H1 (cell line): ENCODE measurements around the gene GTPBP6. TPM values are rescaled to one million over a fixed set of nuclear protein-coding genes. Genes with fewer than 3 reads are reported as not detected.

Experiments
- CTCF ChIA-PET: fragments of 300-600 bp; sonication (Branson Sonifier 250); formaldehyde crosslinking; loops from one replicate; lab custom pipeline; 2021; ENCODE audit not compliant: partially characterized antibody; lab: Charles Lee
- POLR2A ChIA-PET: fragments of 300-600 bp; sonication (Branson Sonifier 250); formaldehyde crosslinking; loops from one replicate; lab custom pipeline; 2021; ENCODE audit warnings: inconsistent platforms; ENCODE audit not compliant: partially characterized antibody; lab: Charles Lee
- DNase-seq, 2 experiments: peaks; one replicate each; pipeline versions ENCODE4 v3.0.0 to v3.0.0-alpha.2; 2010 to 2022; ENCODE audit warnings: low spot score in 2 of 2, low read depth in 1 of 2, mixed read lengths in 1 of 2
- FAIRE-seq: peaks from 2 replicates; lab custom pipeline; 2011; peaks lifted over from hg19 to GRCh38; lab: Jason Lieb, UNC
- H2AFZ ChIP-seq: 2 replicates; pipeline ENCODE4 v1.8.1; 2012; ENCODE audit warnings: low read length, inconsistent platforms
- H2AK5ac ChIP-seq: 2 replicates; pipeline ENCODE4 v1.6.1; 2013; ENCODE audit warnings: low read depth, low read length
- H2BK120ac ChIP-seq: replicated peaks from 2 replicates; pipeline ENCODE3; 2013; ENCODE audit warnings: low read depth, low read length, inconsistent platforms
- H2BK12ac ChIP-seq: 2 replicates; pipeline ENCODE4 v1.6.1; 2013; ENCODE audit warnings: low read depth, low read length
- H2BK15ac ChIP-seq: 2 replicates; pipeline ENCODE4 v1.6.1; 2013; ENCODE audit warnings: low read length
- H2BK20ac ChIP-seq: 2 replicates; pipeline ENCODE4 v1.6.1; 2013; ENCODE audit warnings: low read length
- H2BK5ac ChIP-seq: 2 replicates; pipeline ENCODE4 v1.6.1; 2013; ENCODE audit warnings: low read depth, low read length
- H3K14ac ChIP-seq: 2 replicates; pipeline ENCODE4 v1.6.1; 2013; ENCODE audit warnings: inconsistent platforms; ENCODE audit not compliant: insufficient read length
- H3K18ac ChIP-seq: 2 replicates; pipeline ENCODE4 v1.6.1; 2013; ENCODE audit warnings: low read length; ENCODE audit errors: extremely low read depth
- H3K23ac ChIP-seq: 2 replicates; pipeline ENCODE4 v1.6.1; 2013; ENCODE audit warnings: inconsistent platforms; ENCODE audit not compliant: insufficient read length
- H3K23me2 ChIP-seq: 2 replicates; pipeline ENCODE4 v1.6.1; 2013; ENCODE audit warnings: low read depth, low read length
- H3K27ac ChIP-seq: 2 replicates; pipeline ENCODE4 v1.6.1; 2011; ENCODE audit warnings: low read depth, low read length, inconsistent platforms
- H3K27me3 ChIP-seq, 4 experiments: replicated peaks in 1 of 4; 1 replicate in 1 of 4; 2 replicates in 3 of 4; pipeline versions ENCODE4 v1.6.1 to v1.8.1; 2011 to 2013; ENCODE audit warnings: low read length in 3 of 4, mild to moderate bottlenecking in 3 of 4, inconsistent platforms in 2 of 4, mixed read lengths in 2 of 4, moderate library complexity in 1 of 4; ENCODE audit not compliant: control insufficient read depth in 3 of 4, insufficient read depth in 3 of 4; ENCODE audit errors: extremely low read depth in 1 of 4
- H3K36me3 ChIP-seq, 4 experiments: 2 replicates each; pipeline versions ENCODE4 v1.6.1 to v1.8.1; 2011 to 2013; ENCODE audit warnings: mild to moderate bottlenecking in 4 of 4, low read length in 3 of 4, moderate library complexity in 2 of 4, control low read depth in 1 of 4, inconsistent platforms in 1 of 4; ENCODE audit not compliant: insufficient read depth in 4 of 4, control insufficient read depth in 2 of 4
- H3K4ac ChIP-seq: replicated peaks from 2 replicates; pipeline ENCODE3; 2013; ENCODE audit warnings: low read length, low read depth, mixed read lengths, inconsistent platforms; ENCODE audit not compliant: insufficient read length
- H3K4me1 ChIP-seq, 4 experiments: replicated peaks in 1 of 4; 1 replicate in 1 of 4; 2 replicates in 3 of 4; pipeline versions ENCODE4 v1.6.1 to v1.8.1; 2011 to 2013; ENCODE audit warnings: low read length in 3 of 4, inconsistent platforms in 2 of 4, mixed read lengths in 1 of 4; ENCODE audit not compliant: insufficient read depth in 4 of 4, control insufficient read depth in 3 of 4
- H3K4me2 ChIP-seq, 2 experiments: 2 replicates each; pipeline versions ENCODE4 v1.6.1 to v1.8.1; 2011 to 2013; ENCODE audit warnings: low read depth in 2 of 2, low read length in 2 of 2, control low read depth in 1 of 2, inconsistent platforms in 1 of 2, mild to moderate bottlenecking in 1 of 2; ENCODE audit not compliant: insufficient read depth in 1 of 2
- H3K4me3 ChIP-seq, 4 experiments: fragments of 200-600, 300-600 bp in 1 of 4; sonication (generic), shearing (Covaris generic), sonication (Bioruptor Twin) in 1 of 4; 2 replicates each; pipeline versions ENCODE4 v1.5.1 to v1.8.1; 2011 to 2016; ENCODE audit warnings: low read length in 4 of 4, low read depth in 3 of 4, control low read depth in 2 of 4, inconsistent platforms in 2 of 4, mild to moderate bottlenecking in 2 of 4, mixed read lengths in 1 of 4, moderate library complexity in 1 of 4; ENCODE audit not compliant: insufficient read depth in 2 of 4; ENCODE audit errors: extremely low read depth in 1 of 4
- H3K56ac ChIP-seq: replicated peaks from 2 replicates; pipeline ENCODE3; 2013; ENCODE audit warnings: low read depth, mild to moderate bottlenecking, mixed read lengths, low read length, inconsistent platforms; ENCODE audit not compliant: insufficient read length
- H3K79me1 ChIP-seq: 2 replicates; pipeline ENCODE4 v1.6.1; 2013; ENCODE audit warnings: low read depth, low read length, control low read depth
- H3K79me2 ChIP-seq, 2 experiments: 2 replicates each; pipeline versions ENCODE4 v1.6.1 to v1.8.1; 2012 to 2013; ENCODE audit warnings: low read length in 2 of 2, mild to moderate bottlenecking in 2 of 2, inconsistent platforms in 1 of 2; ENCODE audit not compliant: insufficient read depth in 2 of 2, control insufficient read depth in 1 of 2
- H3K9ac ChIP-seq, 4 experiments: replicated peaks in 1 of 4; 1 replicate in 1 of 4; 2 replicates in 3 of 4; pipeline versions ENCODE4 v1.6.1 to v1.8.1; 2011 to 2013; ENCODE audit warnings: low read depth in 3 of 4, low read length in 3 of 4, control low read depth in 2 of 4, mild to moderate bottlenecking in 2 of 4, moderate library complexity in 2 of 4, inconsistent platforms in 1 of 4; ENCODE audit errors: extremely low read depth in 1 of 4
- H3K9me3 ChIP-seq, 2 experiments: 2 replicates each; pipeline versions ENCODE4 v1.6.1 to v1.8.1; 2012 to 2013; ENCODE audit warnings: mild to moderate bottlenecking in 2 of 2, moderate library complexity in 2 of 2, control low read depth in 1 of 2, inconsistent platforms in 1 of 2, low read depth in 1 of 2, low read length in 1 of 2, mixed read lengths in 1 of 2; ENCODE audit not compliant: insufficient read depth in 2 of 2
- H4K20me1 ChIP-seq, 2 experiments: replicated peaks in 1 of 2; 2 replicates each; pipeline versions ENCODE3 to v1.8.1; 2011 to 2013; ENCODE audit warnings: inconsistent platforms in 2 of 2, low read length in 2 of 2, mild to moderate bottlenecking in 1 of 2; ENCODE audit not compliant: insufficient read depth in 2 of 2, control insufficient read depth in 1 of 2
- H4K5ac ChIP-seq: 2 replicates; pipeline ENCODE4 v1.6.1; 2013; ENCODE audit warnings: low read length, low read depth, mixed read lengths, inconsistent platforms; ENCODE audit not compliant: insufficient read length
- H4K8ac ChIP-seq: 2 replicates; pipeline ENCODE4 v1.8.0; 2013; ENCODE audit warnings: mild to moderate bottlenecking, moderate library complexity, low read length, inconsistent platforms; ENCODE audit not compliant: insufficient read depth; ENCODE audit errors: extremely low read depth
- H4K91ac ChIP-seq: replicated peaks from 2 replicates; pipeline ENCODE3; 2013; ENCODE audit warnings: low read length, mixed read lengths, inconsistent platforms; ENCODE audit not compliant: insufficient read length
- E2F6 ChIP-seq: IDR thresholded peaks from 2 replicates; pipeline ENCODE4 v1.6.1; 2012; ENCODE audit warnings: inconsistent platforms
- POLR2A ChIP-seq, 2 experiments: IDR thresholded peaks; 1 replicate in 1 of 2; 2 replicates in 1 of 2; pipeline ENCODE4 v1.6.1; 2011; ENCODE audit warnings: low read depth in 2 of 2, low read length in 2 of 2, mild to moderate bottlenecking in 2 of 2; ENCODE audit errors: control extremely low read depth in 1 of 2
- SUZ12 ChIP-seq: fragments of 200-600 bp; sonication (generic); IDR thresholded peaks from 2 replicates; pipeline ENCODE4 v1.6.1; 2012; ENCODE audit warnings: mild to moderate bottlenecking, inconsistent platforms, low read length, moderate library complexity, mixed read lengths
- WGBS, 2 experiments: shearing (Covaris generic) in 1 of 2; methylation state at CpG; one replicate each; pipeline versions ENCODE4 v1.1.6 to v1.1.7; 2013 to 2015; ENCODE audit warnings: low lambda C conversion rate in 2 of 2, mixed read lengths in 2 of 2, inconsistent platforms in 1 of 2, low coverage in 1 of 2, missing lambda C conversion rate in 1 of 2; ENCODE audit not compliant: insufficient replicate concordance in 2 of 2, insufficient coverage in 1 of 2, insufficient read length in 1 of 2; ENCODE audit errors: extremely low coverage in 1 of 2, missing lambda C conversion rate in 1 of 2; 5-methylcytosine and 5-hydroxymethylcytosine counted together
- polyA plus RNA-seq, 7 experiments: library from polyadenylated mRNA; depleted of rRNA in 3 of 7; stranded (reverse) in 5 of 7; unstranded in 2 of 7; fragments of >200 nt in 5 of 7; fragments of 200-250 nt in 2 of 7; gene quantifications; 1 replicate in 5 of 7; 2 replicates in 1 of 7; 4 replicates in 1 of 7; pipeline versions ENCODE4 v1.2.1 to v1.2.3, GENCODE V29; 2011 to 2013; ENCODE audit warnings: missing spikeins in 2 of 7, mixed read lengths in 2 of 7
- total RNA-seq: library from RNA; stranded (reverse); fragmentation: NEBNext Ultra II Directional; extraction: Animal tissue kit (Norgen Biotek cat#: 25700); gene quantifications from 2 replicates; pipeline ENCODE4 v1.2.1, GENCODE V29; 2021

Gene GTPBP6
- total and polyA plus RNA-seq, 2 of the 8 experiments (the other 6 are each of a cell fraction or from before 2014, with no cell fraction given): 33.9 to 57.1 TPM

GRCh38 chrX:320126-320783 is 1.7 kb upstream of the GTPBP6 start:
- Histone ChIP-seq H3K14ac (no peak overlapping the region), H3K79me2 (peaks cover 0 to 9% of the 10 kb centered on the region in 2 experiments; a peak in 1 of 4 replicates), H3K27me3 (no peaks in the 10 kb centered on the region), H3K4me3 (peak overlapping the region; percentile 69 to 95 (median 76)), H4K91ac (no peak overlapping the region), H3K9me3 (no peaks in the 10 kb centered on the region), H3K56ac (no peak overlapping the region), H3K23ac (no peak overlapping the region), H3K79me1 (peaks cover 4% of the 10 kb centered on the region), H2BK5ac (no peak overlapping the region), H3K9ac (peak overlapping the region; percentile 56 to 94 (median 68); a peak in 6 of 7 replicates), H2BK12ac (no peak overlapping the region), H2BK15ac (no peak overlapping the region), H3K27ac (no peak overlapping the region), H2BK20ac (no peak overlapping the region), H3K18ac (no peak overlapping the region), H3K23me2 (peaks cover 10% of the 10 kb centered on the region; the same call in 1 of the 2 replicates), H3K36me3 (peaks cover 0 to 6% (median 2%) of the 10 kb centered on the region in 4 experiments; a peak in 3 of 8 replicates), H4K8ac (no peak overlapping the region), H4K5ac (no peak overlapping the region), H4K20me1 (peaks cover 0 to 6% of the 10 kb centered on the region in 2 experiments), H2AK5ac (no peak overlapping the region), H3K4me2 (peak overlapping the region; percentile 65 to 95), H2BK120ac (no peak overlapping the region), H3K4me1 (peaks cover 0 to 6% (median 3%) of the 10 kb centered on the region in 4 experiments; a peak in 3 of 7 replicates), H3K4ac (no peak overlapping the region), H2AFZ (no peak overlapping the region)
- CTCF ChIA-PET: no interaction called here
- 17% methylated on average over 23 of the region's 24 CpGs; no CpG with 5 or more reads in 1 of the 2 experiments for WGBS, 2 experiments
- POLR2A ChIA-PET: no interaction called here
- DNase-seq (no peak), FAIRE-seq (no peak)
- TF ChIP-seq SUZ12 (no peak), POLR2A (IDR thresholded peaks at IDR 0.05; ENCODE audit: control extremely low read depth in 1 of 2, low read depth in 2 of 2, low read length in 2 of 2) (no peak), E2F6 (0 out of 2 replicates have a peak, but pooled peaks have one; percentile 30)
